ENCODE measurements around the gene NFASC. TPM values are rescaled to one million over a fixed set of nuclear protein-coding genes. Genes with fewer than 3 reads are reported as not detected.

Gene NFASC
- total RNA-seq, 1 donor from 2014 or later, result 6.9 TPM

DNA sequence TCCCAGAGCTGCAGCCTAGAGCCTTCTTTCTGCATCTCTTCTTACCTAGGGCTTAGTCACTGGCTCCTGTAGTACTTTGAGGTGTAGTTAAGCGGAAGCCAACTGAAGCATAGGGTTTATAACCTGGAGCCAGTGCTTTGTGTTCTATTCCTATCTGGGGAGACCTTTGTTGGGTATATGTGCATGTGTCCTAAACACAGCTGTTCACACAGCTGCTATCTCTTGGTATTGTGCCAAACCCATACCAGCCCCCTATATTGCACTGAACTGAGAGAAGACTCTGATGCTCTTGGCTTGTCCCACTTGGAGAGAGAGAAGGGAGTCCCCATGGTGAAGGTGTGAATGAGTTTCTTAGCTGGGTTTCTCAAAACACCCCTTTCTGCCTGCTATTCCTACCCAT, 17.2 kb upstream of the NFASC start:
- Mint-ChIP-seq H3K4me3 (ENCODE audit: low read depth) (no peak overlapping the region), H3K27me3 (no peaks in the 10 kb centered on the region), H3K9me3 (ENCODE audit: low read depth) (no peaks in the 10 kb centered on the region), H3K36me3 (ENCODE audit: insufficient read depth) (no peaks in the 10 kb centered on the region), H3K4me1 (ENCODE audit: low read depth) (peaks cover 2% of the 10 kb centered on the region), H3K27ac (no peak overlapping the region)
- no peak for DNase-seq (ENCODE audit: low spot score, unreplicated experiment)
- no peak for TF ChIP-seq CTCF (IDR thresholded peaks at IDR 0.05; ENCODE audit: unreplicated experiment)

DNA sequence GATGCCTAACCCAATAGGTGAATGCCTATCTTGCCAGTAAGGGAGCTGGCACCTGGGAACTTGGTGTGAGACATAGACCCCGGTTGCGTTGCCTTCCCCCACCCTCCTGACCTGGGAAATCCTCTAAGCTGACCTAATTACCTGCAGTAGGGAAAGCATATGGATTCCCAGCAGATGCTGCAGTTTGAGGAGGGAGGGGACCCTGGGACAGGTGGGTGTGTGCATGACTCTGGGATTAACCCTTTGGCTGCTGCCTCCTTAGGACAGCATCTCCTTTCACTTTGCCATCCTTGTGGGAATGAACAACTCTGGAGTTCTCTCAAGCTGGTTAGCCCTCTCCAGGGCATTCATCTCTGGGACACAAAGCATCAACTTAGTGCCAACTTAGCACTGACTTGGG, 16.4 kb upstream of the NFASC start:
- Mint-ChIP-seq H3K36me3 (ENCODE audit: insufficient read depth) (no peaks in the 10 kb centered on the region), H3K27me3 (no peaks in the 10 kb centered on the region), H3K27ac (no peak overlapping the region), H3K9me3 (ENCODE audit: low read depth) (no peaks in the 10 kb centered on the region), H3K4me3 (ENCODE audit: low read depth) (no peak overlapping the region), H3K4me1 (ENCODE audit: low read depth) (no peaks in the 10 kb centered on the region)
- TF ChIP-seq CTCF (IDR thresholded peaks at IDR 0.05; ENCODE audit: unreplicated experiment), result no peak
- DNase-seq (ENCODE audit: low spot score, unreplicated experiment), result no peak

DNA sequence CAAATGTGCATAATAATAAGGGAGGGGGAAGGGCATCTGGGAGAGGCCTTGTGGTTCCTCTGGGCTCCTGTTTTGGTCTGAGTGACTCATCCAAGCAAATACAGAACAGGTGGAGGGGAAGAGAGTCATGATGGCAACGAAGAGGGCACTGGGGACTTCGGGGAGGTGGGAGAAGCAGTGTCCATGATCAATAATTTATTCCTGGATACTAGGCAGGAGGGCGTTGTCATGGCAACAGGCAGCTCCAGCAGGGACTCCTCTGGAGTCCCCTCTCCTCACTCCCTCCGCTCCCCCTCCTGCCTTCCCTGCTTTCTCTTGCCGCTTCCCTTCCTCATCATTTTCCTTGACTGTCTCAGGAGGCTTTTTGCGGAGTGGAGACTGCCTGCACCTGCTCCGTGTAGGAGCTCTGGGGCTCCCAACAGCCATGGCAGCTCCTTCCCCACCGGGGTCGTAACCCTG, 12.3 kb upstream of the NFASC start:
- Mint-ChIP-seq H3K4me1 (ENCODE audit: low read depth) (no peaks in the 10 kb centered on the region), H3K9me3 (ENCODE audit: low read depth) (no peaks in the 10 kb centered on the region), H3K36me3 (ENCODE audit: insufficient read depth) (no peaks in the 10 kb centered on the region), H3K27me3 (peaks cover 2% of the 10 kb centered on the region), H3K27ac (peak overlapping the region; percentile 49), H3K4me3 (ENCODE audit: low read depth) (no peak overlapping the region)
- no peak for TF ChIP-seq CTCF (IDR thresholded peaks at IDR 0.05; ENCODE audit: unreplicated experiment)
- no peak for DNase-seq (ENCODE audit: low spot score, unreplicated experiment)

DNA sequence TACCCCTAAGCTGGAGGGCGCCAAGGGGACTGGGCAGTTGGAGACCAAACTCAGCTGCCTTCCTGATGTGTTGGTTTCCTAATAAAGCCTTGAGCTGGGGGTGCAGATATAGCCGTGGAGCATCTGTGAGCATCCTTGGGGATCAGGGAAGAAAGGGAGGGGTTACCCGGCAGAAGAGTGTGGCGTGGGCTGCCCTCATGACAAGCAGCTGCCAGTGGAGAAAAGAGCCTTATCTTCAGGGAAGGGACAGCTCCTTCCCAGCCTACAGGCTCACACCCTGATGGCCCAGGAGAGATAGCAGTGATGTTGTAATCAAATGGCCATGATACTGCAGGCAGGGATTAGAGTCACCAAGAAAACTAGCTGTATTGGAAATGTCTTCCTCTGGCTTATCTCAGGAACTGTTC, 10.8 kb upstream of the NFASC start:
- H3K9me3 Mint-ChIP-seq (ENCODE audit: low read depth), result no peaks in the 10 kb centered on the region
- H3K27me3 Mint-ChIP-seq, result peaks cover 2% of the 10 kb centered on the region
- DNase-seq (ENCODE audit: low spot score, unreplicated experiment), result no peak
- no peaks in the 10 kb centered on the region for H3K36me3 Mint-ChIP-seq (ENCODE audit: insufficient read depth)
- no peak overlapping the region for H3K4me3 Mint-ChIP-seq (ENCODE audit: low read depth)
- TF ChIP-seq CTCF (IDR thresholded peaks at IDR 0.05; ENCODE audit: unreplicated experiment), result no peak
- no peaks in the 10 kb centered on the region for H3K4me1 Mint-ChIP-seq (ENCODE audit: low read depth)
- H3K27ac Mint-ChIP-seq, result no peak overlapping the region

- no peak for DNase-seq (ENCODE audit: low spot score, unreplicated experiment)
- TF ChIP-seq CTCF (IDR thresholded peaks at IDR 0.05; ENCODE audit: unreplicated experiment), result no peak
- Mint-ChIP-seq H3K4me3 (ENCODE audit: low read depth) (no peak overlapping the region), H3K27me3 (peaks cover 2% of the 10 kb centered on the region), H3K36me3 (ENCODE audit: insufficient read depth) (no peaks in the 10 kb centered on the region), H3K27ac (no peak overlapping the region), H3K9me3 (ENCODE audit: low read depth) (no peaks in the 10 kb centered on the region), H3K4me1 (ENCODE audit: low read depth) (no peaks in the 10 kb centered on the region)
These were observed 7.6 kb upstream of the NFASC start for GRCh38 chr1:204863024-204863423.
